HepG2 (cell line): ENCODE data around the gene RLN3. TPM values are rescaled to one million over a fixed set of nuclear protein-coding genes. Genes with fewer than 3 reads are reported as not detected.

Experiments
- DMAP1 ChIP-seq: IDR thresholded peaks from 2 replicates; pipeline ENCODE4 v1.6.1; 2016
- GLI4 ChIP-seq: sonication (generic); formaldehyde crosslinking; IDR thresholded peaks from 2 replicates; pipeline ENCODE4 v1.5.1; 2020; ENCODE audit warnings: missing genetic modification reagents, mild to moderate bottlenecking, moderate library complexity, borderline replicate concordance
- MYC ChIP-seq: sonication (generic); formaldehyde crosslinking; IDR thresholded peaks from 2 replicates; pipeline ENCODE4 v1.9.0; 2021; ENCODE audit warnings: missing genetic modification reagents, borderline replicate concordance
- SAFB2 ChIP-seq: sonication (generic); formaldehyde crosslinking; IDR thresholded peaks from 2 replicates; pipeline ENCODE4 v1.5.1; 2020; ENCODE audit warnings: missing genetic modification reagents, low read depth, mild to moderate bottlenecking, borderline replicate concordance
- SPEN ChIP-seq: sonication (generic); formaldehyde crosslinking; IDR thresholded peaks from 2 replicates; pipeline ENCODE4 v1.5.1; 2020; ENCODE audit warnings: low read depth, mild to moderate bottlenecking, missing genetic modification reagents
- ZBTB42 ChIP-seq: sonication (generic); formaldehyde crosslinking; IDR thresholded peaks from 2 replicates; pipeline ENCODE4 v1.5.0; 2020; ENCODE audit warnings: mild to moderate bottlenecking, missing genetic modification reagents
- ZNF10 ChIP-seq: sonication (generic); formaldehyde crosslinking; IDR thresholded peaks from 2 replicates; pipeline ENCODE4 v1.4.0; 2020; ENCODE audit warnings: mild to moderate bottlenecking, low read depth, missing genetic modification reagents, borderline replicate concordance
- ZNF136 ChIP-seq: sonication (generic); formaldehyde crosslinking; IDR thresholded peaks from 2 replicates; pipeline ENCODE4 v1.8.1; 2022; ENCODE audit warnings: low read depth, mild to moderate bottlenecking, moderate library complexity, missing genetic modification reagents
- ZNF709 ChIP-seq: sonication (generic); formaldehyde crosslinking; IDR thresholded peaks from 2 replicates; pipeline ENCODE4 v1.5.0; 2020; ENCODE audit warnings: mild to moderate bottlenecking, missing genetic modification reagents
- ZNF720 ChIP-seq: sonication (generic); formaldehyde crosslinking; IDR thresholded peaks from 2 replicates; pipeline ENCODE4 v1.4.0; 2020; ENCODE audit warnings: missing genetic modification reagents
- ZNF768 ChIP-seq: sonication (generic); formaldehyde crosslinking; IDR thresholded peaks from 2 replicates; pipeline ENCODE4 v1.4.0; 2020; ENCODE audit warnings: missing genetic modification reagents
- ZSCAN9 ChIP-seq: IDR thresholded peaks from 2 replicates; pipeline ENCODE4 v1.6.1; 2016; ENCODE audit warnings: borderline replicate concordance
- polyA plus RNA-seq, 8 experiments: library from polyadenylated mRNA; depleted of rRNA in 3 of 8; stranded (reverse) in 7 of 8; unstranded in 1 of 8; fragments of >200 nt; fragmentation: Illumina TruSeq in 4 of 8; extraction: Trizol in 4 of 8; gene quantifications; 2 replicates each; pipeline versions ENCODE4 v1.2.1 to v1.2.3, GENCODE V29; 2011 to 2016; ENCODE audit warnings: low read depth in 4 of 8, missing spikeins in 1 of 8, mixed read lengths in 1 of 8; ENCODE audit not compliant: insufficient read depth in 1 of 8
- total RNA-seq, 5 experiments: library from RNA; depleted of rRNA; stranded (reverse); fragments of >200 nt; fragmentation: Illumina TruSeq; extraction: Trizol; gene quantifications; 2 replicates each; pipeline ENCODE4 v1.2.3, GENCODE V29; 2016; ENCODE audit warnings: low read depth in 1 of 5
- TF ChIP-seq, protein P1 (sequence below): IDR thresholded peaks from 2 replicates; pipeline ENCODE4 v1.6.1; 2016; ENCODE audit warnings: low read depth, missing genetic modification reagents, missing compliant biosample characterization
- TF ChIP-seq, protein P2 (sequence below): sonication (generic); formaldehyde crosslinking; conservative IDR thresholded peaks from 2 replicates; pipeline ENCODE4 v1.8.0; 2022; ENCODE audit warnings: low read depth, missing genetic modification reagents
- TF ChIP-seq, protein P3 (sequence below): sonication (generic); formaldehyde crosslinking; IDR thresholded peaks from 2 replicates; pipeline ENCODE4 v1.4.0; 2020; ENCODE audit warnings: missing genetic modification reagents
- TF ChIP-seq, protein P4 (sequence below): sonication (generic); formaldehyde crosslinking; conservative IDR thresholded peaks from 2 replicates; pipeline ENCODE4 v1.4.0; 2020; ENCODE audit warnings: missing genetic modification reagents

RLN3 gene
- total and polyA plus RNA-seq, 2 of the 13 experiments (the other 11 are each of a cell fraction or from before 2014, with no cell fraction given) = not detected

DNA sequence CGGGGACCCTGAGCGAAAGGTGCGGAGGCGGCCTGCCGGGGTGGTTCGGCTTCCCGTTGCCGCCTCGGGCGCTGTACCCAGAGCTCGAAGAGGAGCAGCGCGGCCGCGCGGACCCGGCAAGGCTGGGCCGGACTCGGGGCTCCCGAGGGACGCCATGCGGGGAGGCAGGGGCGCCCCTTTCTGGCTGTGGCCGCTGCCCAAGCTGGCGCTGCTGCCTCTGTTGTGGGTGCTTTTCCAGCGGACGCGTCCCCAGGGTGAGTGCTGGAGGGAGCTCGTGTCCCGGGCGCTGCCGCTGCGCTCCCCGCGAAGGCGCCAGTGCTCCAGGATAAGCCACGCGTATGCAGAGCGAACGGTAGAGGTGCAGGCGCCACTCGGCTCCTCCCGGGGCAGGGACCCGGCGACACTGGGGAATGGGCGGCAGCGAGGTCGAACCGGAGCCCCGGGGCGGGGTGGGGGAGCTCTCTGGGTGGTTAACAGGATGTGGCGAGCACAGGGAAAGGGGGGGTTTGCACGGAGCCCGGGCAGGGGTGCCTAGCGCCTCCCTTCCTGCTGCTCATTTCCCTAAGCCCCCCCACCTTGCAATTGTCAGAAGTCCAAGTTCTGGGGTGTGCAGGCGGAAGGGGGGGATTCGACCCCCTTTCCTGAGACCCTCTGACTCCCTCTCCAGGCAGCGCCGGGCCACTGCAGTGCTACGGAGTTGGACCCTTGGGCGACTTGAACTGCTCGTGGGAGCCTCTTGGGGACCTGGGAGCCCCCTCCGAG, 4.0 kb downstream of the RLN3 start, which contains the start of gene IL27RA (continued):
- TF ChIP-seq, protein P1, sequence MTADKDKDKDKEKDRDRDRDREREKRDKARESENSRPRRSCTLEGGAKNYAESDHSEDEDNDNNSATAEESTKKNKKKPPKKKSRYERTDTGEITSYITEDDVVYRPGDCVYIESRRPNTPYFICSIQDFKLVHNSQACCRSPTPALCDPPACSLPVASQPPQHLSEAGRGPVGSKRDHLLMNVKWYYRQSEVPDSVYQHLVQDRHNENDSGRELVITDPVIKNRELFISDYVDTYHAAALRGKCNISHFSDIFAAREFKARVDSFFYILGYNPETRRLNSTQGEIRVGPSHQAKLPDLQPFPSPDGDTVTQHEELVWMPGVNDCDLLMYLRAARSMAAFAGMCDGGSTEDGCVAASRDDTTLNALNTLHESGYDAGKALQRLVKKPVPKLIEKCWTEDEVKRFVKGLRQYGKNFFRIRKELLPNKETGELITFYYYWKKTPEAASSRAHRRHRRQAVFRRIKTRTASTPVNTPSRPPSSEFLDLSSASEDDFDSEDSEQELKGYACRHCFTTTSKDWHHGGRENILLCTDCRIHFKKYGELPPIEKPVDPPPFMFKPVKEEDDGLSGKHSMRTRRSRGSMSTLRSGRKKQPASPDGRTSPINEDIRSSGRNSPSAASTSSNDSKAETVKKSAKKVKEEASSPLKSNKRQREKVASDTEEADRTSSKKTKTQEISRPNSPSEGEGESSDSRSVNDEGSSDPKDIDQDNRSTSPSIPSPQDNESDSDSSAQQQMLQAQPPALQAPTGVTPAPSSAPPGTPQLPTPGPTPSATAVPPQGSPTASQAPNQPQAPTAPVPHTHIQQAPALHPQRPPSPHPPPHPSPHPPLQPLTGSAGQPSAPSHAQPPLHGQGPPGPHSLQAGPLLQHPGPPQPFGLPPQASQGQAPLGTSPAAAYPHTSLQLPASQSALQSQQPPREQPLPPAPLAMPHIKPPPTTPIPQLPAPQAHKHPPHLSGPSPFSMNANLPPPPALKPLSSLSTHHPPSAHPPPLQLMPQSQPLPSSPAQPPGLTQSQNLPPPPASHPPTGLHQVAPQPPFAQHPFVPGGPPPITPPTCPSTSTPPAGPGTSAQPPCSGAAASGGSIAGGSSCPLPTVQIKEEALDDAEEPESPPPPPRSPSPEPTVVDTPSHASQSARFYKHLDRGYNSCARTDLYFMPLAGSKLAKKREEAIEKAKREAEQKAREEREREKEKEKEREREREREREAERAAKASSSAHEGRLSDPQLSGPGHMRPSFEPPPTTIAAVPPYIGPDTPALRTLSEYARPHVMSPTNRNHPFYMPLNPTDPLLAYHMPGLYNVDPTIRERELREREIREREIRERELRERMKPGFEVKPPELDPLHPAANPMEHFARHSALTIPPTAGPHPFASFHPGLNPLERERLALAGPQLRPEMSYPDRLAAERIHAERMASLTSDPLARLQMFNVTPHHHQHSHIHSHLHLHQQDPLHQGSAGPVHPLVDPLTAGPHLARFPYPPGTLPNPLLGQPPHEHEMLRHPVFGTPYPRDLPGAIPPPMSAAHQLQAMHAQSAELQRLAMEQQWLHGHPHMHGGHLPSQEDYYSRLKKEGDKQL = no peak
- no peak for TF ChIP-seq ZNF10 (CRISPR knock-in tag)
- TF ChIP-seq, protein P2, sequence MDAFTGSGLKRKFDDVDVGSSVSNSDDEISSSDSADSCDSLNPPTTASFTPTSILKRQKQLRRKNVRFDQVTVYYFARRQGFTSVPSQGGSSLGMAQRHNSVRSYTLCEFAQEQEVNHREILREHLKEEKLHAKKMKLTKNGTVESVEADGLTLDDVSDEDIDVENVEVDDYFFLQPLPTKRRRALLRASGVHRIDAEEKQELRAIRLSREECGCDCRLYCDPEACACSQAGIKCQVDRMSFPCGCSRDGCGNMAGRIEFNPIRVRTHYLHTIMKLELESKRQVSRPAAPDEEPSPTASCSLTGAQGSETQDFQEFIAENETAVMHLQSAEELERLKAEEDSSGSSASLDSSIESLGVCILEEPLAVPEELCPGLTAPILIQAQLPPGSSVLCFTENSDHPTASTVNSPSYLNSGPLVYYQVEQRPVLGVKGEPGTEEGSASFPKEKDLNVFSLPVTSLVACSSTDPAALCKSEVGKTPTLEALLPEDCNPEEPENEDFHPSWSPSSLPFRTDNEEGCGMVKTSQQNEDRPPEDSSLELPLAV (CRISPR knock-in tag) = no peak
- no peak for TF ChIP-seq ZBTB42 (CRISPR knock-in tag)
- TF ChIP-seq ZSCAN9 (CRISPR knock-in tag) = no peak
- TF ChIP-seq, protein P3, sequence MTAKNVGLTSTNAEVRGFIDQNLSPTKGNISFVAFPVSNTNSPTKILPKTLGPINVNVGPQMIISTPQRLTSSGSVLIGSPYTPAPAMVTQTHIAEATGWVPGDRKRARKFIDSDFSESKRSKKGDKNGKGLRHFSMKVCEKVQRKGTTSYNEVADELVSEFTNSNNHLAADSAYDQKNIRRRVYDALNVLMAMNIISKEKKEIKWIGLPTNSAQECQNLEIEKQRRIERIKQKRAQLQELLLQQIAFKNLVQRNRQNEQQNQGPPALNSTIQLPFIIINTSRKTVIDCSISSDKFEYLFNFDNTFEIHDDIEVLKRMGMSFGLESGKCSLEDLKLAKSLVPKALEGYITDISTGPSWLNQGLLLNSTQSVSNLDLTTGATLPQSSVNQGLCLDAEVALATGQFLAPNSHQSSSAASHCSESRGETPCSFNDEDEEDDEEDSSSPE (CRISPR knock-in tag) = peak; percentile 65; the same call in 1 of the 2 replicates
- no peak; the same call in 1 of the 2 replicates for TF ChIP-seq GLI4 (CRISPR knock-in tag)
- no peak for TF ChIP-seq ZNF720 (CRISPR knock-in tag)
- peak; percentile 88; the same call in 1 of the 2 replicates for TF ChIP-seq SAFB2 (CRISPR knock-in tag)
- no peak for TF ChIP-seq ZNF709 (CRISPR knock-in tag)
- TF ChIP-seq, protein P4, sequence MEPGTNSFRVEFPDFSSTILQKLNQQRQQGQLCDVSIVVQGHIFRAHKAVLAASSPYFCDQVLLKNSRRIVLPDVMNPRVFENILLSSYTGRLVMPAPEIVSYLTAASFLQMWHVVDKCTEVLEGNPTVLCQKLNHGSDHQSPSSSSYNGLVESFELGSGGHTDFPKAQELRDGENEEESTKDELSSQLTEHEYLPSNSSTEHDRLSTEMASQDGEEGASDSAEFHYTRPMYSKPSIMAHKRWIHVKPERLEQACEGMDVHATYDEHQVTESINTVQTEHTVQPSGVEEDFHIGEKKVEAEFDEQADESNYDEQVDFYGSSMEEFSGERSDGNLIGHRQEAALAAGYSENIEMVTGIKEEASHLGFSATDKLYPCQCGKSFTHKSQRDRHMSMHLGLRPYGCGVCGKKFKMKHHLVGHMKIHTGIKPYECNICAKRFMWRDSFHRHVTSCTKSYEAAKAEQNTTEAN (CRISPR knock-in tag) = peak; percentile 5; the same call in 1 of the 2 replicates
- TF ChIP-seq MYC (CRISPR knock-in tag) = peak; percentile 49; the same call in 1 of the 2 replicates
- peak; percentile 51; the same call in 1 of the 2 replicates for TF ChIP-seq SPEN (CRISPR knock-in tag)
- peak; percentile 26; the same call in 1 of the 2 replicates for TF ChIP-seq ZNF768 (CRISPR knock-in tag)
- TF ChIP-seq ZNF136 (CRISPR knock-in tag) = peak; percentile 51; the same call in 1 of the 2 replicates
- TF ChIP-seq DMAP1 = peak; percentile 51; the same call in 1 of the 2 replicates
